ENCODE measurements around the gene ASAP2. TPM values are rescaled to one million over a fixed set of nuclear protein-coding genes. Genes with fewer than 3 reads are reported as not detected.

ASAP2 gene
- polyA plus RNA-seq, 4 donors: 10.8 to 21.9 (median 13.8) TPM

DNA sequence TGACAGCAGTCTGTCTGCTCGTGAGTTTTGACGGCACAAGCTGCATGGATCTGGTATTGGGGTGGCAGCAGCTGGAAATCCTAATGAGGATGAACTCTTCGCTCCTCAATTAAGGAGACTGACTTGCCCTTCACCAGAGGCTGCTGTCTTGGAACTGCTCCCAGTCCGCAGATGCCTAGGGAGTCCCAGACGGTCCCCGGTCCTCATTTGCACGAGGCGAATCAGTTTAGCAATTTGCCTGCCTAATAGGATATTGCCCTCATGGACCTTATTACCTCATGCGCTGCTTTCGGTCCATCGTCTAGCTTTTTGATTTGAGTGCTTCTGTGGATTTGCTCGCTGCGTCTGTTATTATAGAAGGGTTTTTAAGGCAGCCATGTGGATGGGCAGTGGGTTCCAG is 40.6 kb downstream of the ASAP2 start:
- no peaks in the 10 kb centered on the region for H3K27me3 ChIP-seq (ENCODE audit: control insufficient read depth in 3 of 3, insufficient read depth in 3 of 3, low read length in 3 of 3)
- peaks cover 11 to 56% (median 37%) of the 10 kb centered on the region in 3 donors for H3K4me1 ChIP-seq (ENCODE audit: control insufficient read depth in 3 of 3, insufficient read depth in 2 of 3, low read depth in 1 of 3, low read length in 2 of 3)
- FAIRE-seq: no peak
- no peak overlapping the region for H3K27ac ChIP-seq (ENCODE audit: low read depth in 1 of 3, low read length in 2 of 3)
- no peak overlapping the region for H3K4me3 ChIP-seq (ENCODE audit: low read depth in 1 of 3, low read length in 3 of 3)
- peak in 1 of 2 donors; percentile 59 for DNase-seq
- H3K9me3 ChIP-seq (ENCODE audit: control insufficient read depth in 2 of 2, insufficient read depth in 1 of 2, low read depth in 1 of 2, low read length in 1 of 2): no peaks in the 10 kb centered on the region
- no peaks in the 10 kb centered on the region for H3K36me3 ChIP-seq (ENCODE audit: control insufficient read depth in 3 of 3, insufficient read depth in 2 of 3, low read depth in 1 of 3, low read length in 3 of 3)
- 27 to 61% (median 33%) methylated on average over 13 of the region's 13 CpGs for WGBS, 3 donors

DNA sequence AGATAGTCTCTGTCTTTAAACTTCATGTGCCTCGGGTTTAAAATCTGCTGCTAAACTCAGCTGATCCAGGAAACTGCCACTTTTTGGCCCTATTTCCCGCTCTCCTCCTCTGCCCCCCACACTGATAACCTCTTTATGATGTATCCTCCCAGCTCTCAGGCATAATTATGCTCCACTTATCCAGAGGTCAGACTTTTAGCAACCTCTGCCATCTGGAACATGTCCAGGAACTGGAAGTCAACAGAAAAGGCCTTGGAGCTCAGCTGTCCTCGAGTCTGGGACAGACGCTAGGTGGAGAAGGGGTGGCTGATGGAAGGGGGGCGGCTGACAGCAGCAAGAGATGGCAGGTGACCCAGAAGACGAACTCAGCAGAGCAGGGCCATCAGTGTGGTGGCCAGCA is 41.2 kb downstream of the ASAP2 start:
- FAIRE-seq: no peak
- peak overlapping the region in 1 of 3 donors; percentile 23 for H3K27ac ChIP-seq (ENCODE audit: low read depth in 1 of 3, low read length in 2 of 3)

GRCh38 chr2:9248363-9248762 is 41.8 kb downstream of the ASAP2 start:
- no peaks in the 10 kb centered on the region for H3K36me3 ChIP-seq (ENCODE audit: control insufficient read depth in 3 of 3, insufficient read depth in 2 of 3, low read depth in 1 of 3, low read length in 3 of 3)
- H3K4me3 ChIP-seq (ENCODE audit: low read depth in 1 of 3, low read length in 3 of 3): no peak overlapping the region
- DNase-seq (no peak), FAIRE-seq (no peak)
- no peaks in the 10 kb centered on the region for H3K9me3 ChIP-seq (ENCODE audit: control insufficient read depth in 2 of 2, insufficient read depth in 1 of 2, low read depth in 1 of 2, low read length in 1 of 2)
- peak overlapping the region in 2 of 3 donors; percentile 13 to 52 for H3K27ac ChIP-seq (ENCODE audit: low read depth in 1 of 3, low read length in 2 of 3)
- no peaks in the 10 kb centered on the region for H3K27me3 ChIP-seq (ENCODE audit: control insufficient read depth in 3 of 3, insufficient read depth in 3 of 3, low read length in 3 of 3)
- WGBS, 3 donors: 75 to 90% (median 88%) methylated on average over 7 of the region's 7 CpGs
- H3K4me1 ChIP-seq (ENCODE audit: control insufficient read depth in 3 of 3, insufficient read depth in 2 of 3, low read depth in 1 of 3, low read length in 2 of 3): peaks cover 11 to 56% (median 37%) of the 10 kb centered on the region in 3 donors

More for the DNA sequence above, 41.2 kb downstream of the ASAP2 start:
- Histone ChIP-seq H3K36me3 (ENCODE audit: control insufficient read depth in 3 of 3, insufficient read depth in 2 of 3, low read depth in 1 of 3, low read length in 3 of 3) (no peaks in the 10 kb centered on the region), H3K4me1 (ENCODE audit: control insufficient read depth in 3 of 3, insufficient read depth in 2 of 3, low read depth in 1 of 3, low read length in 2 of 3) (peaks cover 11 to 56% (median 37%) of the 10 kb centered on the region in 3 donors), H3K4me3 (ENCODE audit: low read depth in 1 of 3, low read length in 3 of 3) (no peak overlapping the region), H3K27me3 (ENCODE audit: control insufficient read depth in 3 of 3, insufficient read depth in 3 of 3, low read length in 3 of 3) (no peaks in the 10 kb centered on the region), H3K9me3 (ENCODE audit: control insufficient read depth in 2 of 2, insufficient read depth in 1 of 2, low read depth in 1 of 2, low read length in 1 of 2) (no peaks in the 10 kb centered on the region)
- WGBS, 3 donors: 36 to 45% (median 38%) methylated on average over 6 of the region's 6 CpGs
- peak in 1 of 2 donors; percentile 59 for DNase-seq

DNA sequence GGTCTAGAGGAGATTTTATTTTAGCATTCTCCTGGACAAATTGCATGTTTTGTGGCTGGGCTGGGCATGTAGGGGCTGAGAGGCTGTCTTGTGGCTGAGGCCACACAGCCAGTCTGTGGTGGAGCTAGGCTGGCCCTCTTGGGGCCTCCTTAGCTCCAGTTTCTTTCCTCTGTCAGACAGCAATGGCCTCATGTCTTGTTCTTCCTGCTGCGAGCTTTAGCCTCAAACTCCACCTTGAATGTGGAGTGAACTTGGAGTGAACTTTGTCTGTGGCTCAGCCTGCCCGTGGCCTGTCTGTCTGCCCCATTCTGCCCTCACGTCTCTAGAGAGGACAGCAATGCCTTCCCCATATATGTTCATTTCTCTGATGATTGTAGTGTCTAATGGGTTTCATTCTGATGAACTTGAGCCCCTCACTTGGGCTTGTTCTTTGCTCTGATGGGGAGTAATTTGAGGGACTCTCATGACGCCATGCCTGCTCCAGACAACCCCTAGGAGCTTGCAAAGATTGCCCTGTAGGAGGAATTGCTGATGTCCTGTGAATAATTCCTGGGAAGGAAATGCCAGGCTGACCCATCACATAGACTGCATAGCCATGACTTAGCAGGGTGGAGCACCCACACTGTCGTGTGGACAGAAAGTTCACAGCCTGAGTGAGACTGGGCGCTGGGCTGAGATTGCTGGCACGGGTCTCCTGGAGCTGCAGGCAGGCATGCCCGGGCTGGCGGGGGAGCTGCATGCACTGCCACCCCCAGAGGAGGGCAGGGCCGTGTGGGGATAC is 42.6 kb downstream of the ASAP2 start:
- no peaks in the 10 kb centered on the region for H3K9me3 ChIP-seq (ENCODE audit: control insufficient read depth in 2 of 2, insufficient read depth in 1 of 2, low read depth in 1 of 2, low read length in 1 of 2)
- no peak overlapping the region for H3K4me3 ChIP-seq (ENCODE audit: low read depth in 1 of 3, low read length in 3 of 3)
- FAIRE-seq (no peak), DNase-seq (peak; percentile 41 to 58)
- H3K36me3 ChIP-seq (ENCODE audit: control insufficient read depth in 3 of 3, insufficient read depth in 2 of 3, low read depth in 1 of 3, low read length in 3 of 3): no peaks in the 10 kb centered on the region
- WGBS, 3 donors: 51 to 64% (median 53%) methylated on average over 10 of the region's 10 CpGs
- H3K27me3 ChIP-seq (ENCODE audit: control insufficient read depth in 3 of 3, insufficient read depth in 3 of 3, low read length in 3 of 3): no peaks in the 10 kb centered on the region
- peaks cover 11 to 56% (median 37%) of the 10 kb centered on the region in 3 donors for H3K4me1 ChIP-seq (ENCODE audit: control insufficient read depth in 3 of 3, insufficient read depth in 2 of 3, low read depth in 1 of 3, low read length in 2 of 3)
- peak overlapping the region in 2 of 3 donors; percentile 13 to 52 for H3K27ac ChIP-seq (ENCODE audit: low read depth in 1 of 3, low read length in 2 of 3)

GRCh38 chr2:9250091-9250490 is 43.5 kb downstream of the ASAP2 start:
- H3K4me1 ChIP-seq (ENCODE audit: control insufficient read depth in 3 of 3, insufficient read depth in 2 of 3, low read depth in 1 of 3, low read length in 2 of 3): peaks cover 11 to 54% (median 33%) of the 10 kb centered on the region in 3 donors
- peak overlapping the region; percentile 50 to 82 (median 72) for H3K27ac ChIP-seq (ENCODE audit: low read depth in 1 of 3, low read length in 2 of 3)
- no peak for FAIRE-seq

DNA sequence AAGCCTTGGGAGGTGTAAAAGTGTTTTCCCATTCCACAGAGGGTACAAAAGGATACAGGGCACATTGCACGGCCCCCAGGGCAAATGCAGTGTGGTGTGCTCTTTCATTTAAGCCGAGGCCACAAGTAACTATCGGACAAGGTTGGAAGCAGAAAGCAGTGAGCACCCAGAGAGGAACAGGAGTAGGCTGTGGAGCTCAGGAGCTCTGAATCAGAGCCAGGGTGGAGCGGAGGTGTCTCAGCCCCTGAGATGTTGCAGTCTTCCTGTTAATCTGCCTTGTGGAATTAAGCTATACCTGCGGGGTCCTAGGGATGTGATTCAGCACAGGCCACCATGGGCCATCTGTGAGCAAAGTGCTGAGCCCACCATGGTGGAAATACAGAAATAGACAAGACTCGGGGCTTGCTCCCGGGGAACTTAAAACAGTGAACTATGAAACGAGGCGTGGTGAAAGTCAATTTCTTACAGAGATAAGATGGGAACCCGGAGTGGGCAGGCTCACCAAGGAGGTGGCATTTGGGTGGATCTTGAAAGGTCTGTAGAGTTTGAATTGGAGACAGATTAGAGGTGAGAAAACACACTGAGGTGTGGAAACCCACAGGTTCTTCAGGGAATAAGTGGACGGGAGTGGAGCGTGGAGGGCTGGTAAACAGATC is 44.0 kb downstream of the ASAP2 start:
- H3K9me3 ChIP-seq (ENCODE audit: control insufficient read depth in 2 of 2, insufficient read depth in 1 of 2, low read depth in 1 of 2, low read length in 1 of 2): no peaks in the 10 kb centered on the region
- peak overlapping the region in 1 of 3 donors; percentile 2 for H3K4me3 ChIP-seq (ENCODE audit: low read depth in 1 of 3, low read length in 3 of 3)
- H3K27me3 ChIP-seq (ENCODE audit: control insufficient read depth in 3 of 3, insufficient read depth in 3 of 3, low read length in 3 of 3): no peaks in the 10 kb centered on the region
- 16 to 66% (median 38%) methylated on average over 12 of the region's 12 CpGs for WGBS, 3 donors
- H3K36me3 ChIP-seq (ENCODE audit: control insufficient read depth in 3 of 3, insufficient read depth in 2 of 3, low read depth in 1 of 3, low read length in 3 of 3): no peaks in the 10 kb centered on the region
- H3K4me1 ChIP-seq (ENCODE audit: control insufficient read depth in 3 of 3, insufficient read depth in 2 of 3, low read depth in 1 of 3, low read length in 2 of 3): peaks cover 9 to 52% (median 30%) of the 10 kb centered on the region in 3 donors
- DNase-seq (peak; percentile 60 to 80), FAIRE-seq (no peak)
- H3K27ac ChIP-seq (ENCODE audit: low read depth in 1 of 3, low read length in 2 of 3): peak overlapping the region; percentile 50 to 82 (median 72)

More at GRCh38 chr2:9250091-9250490, 43.5 kb downstream of the ASAP2 start:
- DNase-seq: no peak
- no peaks in the 10 kb centered on the region for H3K36me3 ChIP-seq (ENCODE audit: control insufficient read depth in 3 of 3, insufficient read depth in 2 of 3, low read depth in 1 of 3, low read length in 3 of 3)
- H3K9me3 ChIP-seq (ENCODE audit: control insufficient read depth in 2 of 2, insufficient read depth in 1 of 2, low read depth in 1 of 2, low read length in 1 of 2): no peaks in the 10 kb centered on the region
- no peak overlapping the region for H3K4me3 ChIP-seq (ENCODE audit: low read depth in 1 of 3, low read length in 3 of 3)
- 44 to 79% (median 62%) methylated on average over 4 of the region's 4 CpGs for WGBS, 3 donors
- H3K27me3 ChIP-seq (ENCODE audit: control insufficient read depth in 3 of 3, insufficient read depth in 3 of 3, low read length in 3 of 3): no peaks in the 10 kb centered on the region

- 37 to 56% (median 48%) methylated on average over 16 of the region's 16 CpGs for WGBS, 3 donors
- Histone ChIP-seq H3K4me3 (ENCODE audit: low read depth in 1 of 3, low read length in 3 of 3) (peak overlapping the region in 1 of 3 donors; percentile 2), H3K36me3 (ENCODE audit: control insufficient read depth in 3 of 3, insufficient read depth in 2 of 3, low read depth in 1 of 3, low read length in 3 of 3) (no peaks in the 10 kb centered on the region), H3K27me3 (ENCODE audit: control insufficient read depth in 3 of 3, insufficient read depth in 3 of 3, low read length in 3 of 3) (no peaks in the 10 kb centered on the region), H3K9me3 (ENCODE audit: control insufficient read depth in 2 of 2, insufficient read depth in 1 of 2, low read depth in 1 of 2, low read length in 1 of 2) (no peaks in the 10 kb centered on the region), H3K4me1 (ENCODE audit: control insufficient read depth in 3 of 3, insufficient read depth in 2 of 3, low read depth in 1 of 3, low read length in 2 of 3) (peaks cover 9 to 49% (median 27%) of the 10 kb centered on the region in 3 donors), H3K27ac (ENCODE audit: low read depth in 1 of 3, low read length in 2 of 3) (peak overlapping the region; percentile 50 to 82 (median 72))
- FAIRE-seq (no peak), DNase-seq (peak in 1 of 2 donors; percentile 61)
Measured at GRCh38 chr2:9251154-9252001, 44.8 kb downstream of the ASAP2 start.

DNA sequence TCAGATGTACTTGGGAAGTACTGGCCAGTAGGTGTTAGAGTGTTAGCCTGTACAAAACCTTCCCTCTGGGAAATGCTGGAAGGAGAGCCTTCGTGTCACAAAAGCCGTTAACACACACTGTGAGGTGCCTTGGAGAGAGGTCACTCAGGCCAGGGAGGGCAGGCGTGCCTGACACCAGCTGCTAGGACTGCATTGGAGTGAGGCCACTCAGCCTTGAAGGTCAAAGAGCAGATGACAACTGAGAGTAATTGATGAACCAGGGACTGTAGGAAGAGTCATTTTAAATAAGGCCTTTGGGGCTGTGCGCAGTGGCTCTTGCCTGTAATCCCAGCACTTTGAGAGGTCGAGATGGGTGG is 45.4 kb downstream of the ASAP2 start:
- Histone ChIP-seq H3K4me1 (ENCODE audit: control insufficient read depth in 3 of 3, insufficient read depth in 2 of 3, low read depth in 1 of 3, low read length in 2 of 3) (peaks cover 6 to 47% (median 23%) of the 10 kb centered on the region in 3 donors), H3K27ac (ENCODE audit: low read depth in 1 of 3, low read length in 2 of 3) (peak overlapping the region in 1 of 3 donors; percentile 37), H3K27me3 (ENCODE audit: control insufficient read depth in 3 of 3, insufficient read depth in 3 of 3, low read length in 3 of 3) (no peaks in the 10 kb centered on the region), H3K9me3 (ENCODE audit: control insufficient read depth in 2 of 2, insufficient read depth in 1 of 2, low read depth in 1 of 2, low read length in 1 of 2) (no peaks in the 10 kb centered on the region), H3K36me3 (ENCODE audit: control insufficient read depth in 3 of 3, insufficient read depth in 2 of 3, low read depth in 1 of 3, low read length in 3 of 3) (no peaks in the 10 kb centered on the region), H3K4me3 (ENCODE audit: low read depth in 1 of 3, low read length in 3 of 3) (no peak overlapping the region)
- WGBS, 3 donors: 62 to 77% (median 65%) methylated on average over 5 of the region's 5 CpGs
- DNase-seq (no peak), FAIRE-seq (no peak)

All from small intestine (tissue), 7 donors.